Measurements from ENCODE around the gene TNFAIP8L1.
"Not testable (repeated sequence)": the region's sequence is repeated elsewhere in the genome, so short reads cannot be mapped to it uniquely, and the experiment has no call there.

TNFAIP8L1 gene

GRCh38 chr19:4678881-4679790, 39.8 kb downstream of the TNFAIP8L1 start:
- peak; percentile 19 for DNase-seq (ENCODE audit: low spot score)

- not testable (repeated sequence) for DNase-seq (ENCODE audit: low spot score)
These were observed 40.7 kb downstream of the TNFAIP8L1 start for GRCh38 chr19:4680021-4680420.

GRCh38 chr19:4682417-4683200, 43.3 kb downstream of the TNFAIP8L1 start:
- no peak for DNase-seq (ENCODE audit: low spot score)

- DNase-seq (ENCODE audit: low spot score) = no peak
These were observed 45.2 kb downstream of the TNFAIP8L1 start for GRCh38 chr19:4684312-4685095.

GRCh38 chr19:4686700-4687099, 47.4 kb downstream of the TNFAIP8L1 start:
- peak; percentile 34 for DNase-seq (ENCODE audit: low spot score)

- no peak for DNase-seq (ENCODE audit: low spot score)
These were observed 48.1 kb downstream of the TNFAIP8L1 start for GRCh38 chr19:4687396-4687795.

- DNase-seq (ENCODE audit: low spot score) = no peak
These were observed 49.3 kb downstream of the TNFAIP8L1 start for GRCh38 chr19:4688587-4688986.

- no peak for DNase-seq (ENCODE audit: low spot score)
These were observed 50.1 kb downstream of the TNFAIP8L1 start for GRCh38 chr19:4689403-4689802.

GRCh38 chr19:4690361-4690760, 51.0 kb downstream of the TNFAIP8L1 start:
- no peak for DNase-seq (ENCODE audit: low spot score)

- DNase-seq (ENCODE audit: low spot score) = no peak
These were observed 52.1 kb downstream of the TNFAIP8L1 start for GRCh38 chr19:4691373-4691772.

- DNase-seq (ENCODE audit: low spot score) = no peak
These were observed 53.1 kb downstream of the TNFAIP8L1 start for GRCh38 chr19:4692251-4693077.

GRCh38 chr19:4693078-4693350, 53.7 kb downstream of the TNFAIP8L1 start:
- no peak for DNase-seq (ENCODE audit: low spot score)

- DNase-seq (ENCODE audit: low spot score) = no peak
These were observed 54.3 kb downstream of the TNFAIP8L1 start for GRCh38 chr19:4693471-4694121.

- no peak for DNase-seq (ENCODE audit: low spot score)
These were observed 55.1 kb downstream of the TNFAIP8L1 start for GRCh38 chr19:4694211-4694987.

GRCh38 chr19:4695224-4695731, 56.0 kb downstream of the TNFAIP8L1 start:
- no peak for DNase-seq (ENCODE audit: low spot score)

GRCh38 chr19:4697304-4697703, 58.0 kb downstream of the TNFAIP8L1 start:
- no peak for DNase-seq (ENCODE audit: low spot score)

- DNase-seq (ENCODE audit: low spot score) = no peak
These were observed 60.7 kb downstream of the TNFAIP8L1 start for GRCh38 chr19:4699826-4700692.

- DNase-seq (ENCODE audit: low spot score) = no peak
These were observed 61.3 kb downstream of the TNFAIP8L1 start for GRCh38 chr19:4700693-4700970.

GRCh38 chr19:4701557-4701956, 62.2 kb downstream of the TNFAIP8L1 start:
- DNase-seq (ENCODE audit: low spot score) = no peak
